ENCODE results near the gene SLC25A21. TPM values are rescaled to one million over a fixed set of nuclear protein-coding genes. Genes with fewer than 3 reads are reported as not detected.

SLC25A21 gene
- total RNA-seq, 1 experiment from 2014 or later = 7.1 TPM

DNA sequence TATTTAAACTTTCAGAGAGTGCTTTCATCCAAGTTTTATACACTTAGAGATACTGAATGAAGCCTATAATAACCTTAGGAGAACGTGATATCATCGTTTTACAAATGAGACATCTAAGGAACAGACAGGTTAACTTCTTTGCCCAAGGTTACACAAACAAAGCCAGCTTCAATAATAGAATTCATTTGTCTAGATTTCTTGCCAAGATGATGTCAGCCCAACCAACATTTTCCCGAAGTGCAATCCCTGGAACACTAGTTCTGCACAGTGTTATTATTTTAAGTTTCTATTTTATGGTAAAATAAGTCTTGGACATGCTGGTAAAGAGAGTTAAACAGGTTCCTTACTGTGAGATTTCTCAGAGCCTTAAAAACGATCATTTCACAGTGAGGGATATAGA is 174.6 kb downstream of the SLC25A21 start:
- Histone ChIP-seq H3K9ac (ENCODE audit: extremely low read depth, insufficient read length, low read length) (no peak overlapping the region), H2BK120ac (ENCODE audit: low read depth, low read length, poor library complexity, severe bottlenecking) (no peak overlapping the region), H2AFZ (ENCODE audit: low read length) (no peak overlapping the region), H4K20me1 (ENCODE audit: control insufficient read depth, insufficient read depth, insufficient read length) (no peaks in the 10 kb centered on the region), H4K5ac (ENCODE audit: insufficient read length, low read depth, low read length) (no peak overlapping the region), H3K4me1 (ENCODE audit: insufficient read depth, low read length) (no peaks in the 10 kb centered on the region; the same call in 1 of the 2 replicates), H2AK5ac (ENCODE audit: insufficient read length, low read length) (no peak overlapping the region), H3K79me1 (ENCODE audit: insufficient read depth, low read depth, low read length, poor library complexity, severe bottlenecking) (no peaks in the 10 kb centered on the region), H3K27ac (ENCODE audit: insufficient read length, low read depth, low read length) (no peak overlapping the region), H2BK20ac (ENCODE audit: low read depth, low read length, poor library complexity, severe bottlenecking) (no peak overlapping the region), H2BK5ac (ENCODE audit: insufficient read length, low read length) (no peak overlapping the region), H3K18ac (ENCODE audit: insufficient read length, low read depth, low read length) (no peak overlapping the region), H3K23ac (ENCODE audit: insufficient read length, low read depth, low read length) (no peak overlapping the region), H3K27me3 (ENCODE audit: insufficient read depth, low read length) (no peaks in the 10 kb centered on the region), H2BK12ac (ENCODE audit: insufficient read length, low read depth, low read length) (no peak overlapping the region), H3K14ac (ENCODE audit: insufficient read depth, low read length) (no peak overlapping the region), H3K9me3 (ENCODE audit: control insufficient read depth, low read depth, low read length) (no peaks in the 10 kb centered on the region), H3K23me2 (ENCODE audit: insufficient read length, low read depth, low read length, poor library complexity, severe bottlenecking) (no peaks in the 10 kb centered on the region), H4K8ac (replicated peaks; ENCODE audit: insufficient read length, low read depth, low read length) (no peak overlapping the region), H2BK15ac (ENCODE audit: low read depth, low read length) (no peak overlapping the region), H3K56ac (ENCODE audit: insufficient read length, low read depth, low read length) (no peak overlapping the region), H3K79me2 (ENCODE audit: insufficient read depth, low read length) (no peaks in the 10 kb centered on the region), H3K4me2 (ENCODE audit: insufficient read depth, insufficient read length, low read length) (no peak overlapping the region), H3K4ac (ENCODE audit: low read depth, low read length) (no peak overlapping the region), H3T11ph (ENCODE audit: low read length) (no peak overlapping the region), H4K91ac (ENCODE audit: insufficient read length, low read depth, low read length) (no peak overlapping the region)
- H3K9me3 Mint-ChIP-seq = no peaks in the 10 kb centered on the region
- no peaks in the 10 kb centered on the region for H3K36me3 Mint-ChIP-seq (ENCODE audit: insufficient read depth in 1 of 3, low read depth in 3 of 3)
- no CpG with 5 or more reads among the region's 4 CpGs for WGBS (ENCODE audit: extremely low coverage, insufficient read length, low lambda C conversion rate)
- no peak overlapping the region for H3K27ac Mint-ChIP-seq
- no peak overlapping the region for H3K4me3 Mint-ChIP-seq
- no peaks in the 10 kb centered on the region for H3K27me3 Mint-ChIP-seq (ENCODE audit: low read depth)
- no peak for DNase-seq
- TF ChIP-seq, protein P1, sequence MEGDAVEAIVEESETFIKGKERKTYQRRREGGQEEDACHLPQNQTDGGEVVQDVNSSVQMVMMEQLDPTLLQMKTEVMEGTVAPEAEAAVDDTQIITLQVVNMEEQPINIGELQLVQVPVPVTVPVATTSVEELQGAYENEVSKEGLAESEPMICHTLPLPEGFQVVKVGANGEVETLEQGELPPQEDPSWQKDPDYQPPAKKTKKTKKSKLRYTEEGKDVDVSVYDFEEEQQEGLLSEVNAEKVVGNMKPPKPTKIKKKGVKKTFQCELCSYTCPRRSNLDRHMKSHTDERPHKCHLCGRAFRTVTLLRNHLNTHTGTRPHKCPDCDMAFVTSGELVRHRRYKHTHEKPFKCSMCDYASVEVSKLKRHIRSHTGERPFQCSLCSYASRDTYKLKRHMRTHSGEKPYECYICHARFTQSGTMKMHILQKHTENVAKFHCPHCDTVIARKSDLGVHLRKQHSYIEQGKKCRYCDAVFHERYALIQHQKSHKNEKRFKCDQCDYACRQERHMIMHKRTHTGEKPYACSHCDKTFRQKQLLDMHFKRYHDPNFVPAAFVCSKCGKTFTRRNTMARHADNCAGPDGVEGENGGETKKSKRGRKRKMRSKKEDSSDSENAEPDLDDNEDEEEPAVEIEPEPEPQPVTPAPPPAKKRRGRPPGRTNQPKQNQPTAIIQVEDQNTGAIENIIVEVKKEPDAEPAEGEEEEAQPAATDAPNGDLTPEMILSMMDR (conservative IDR thresholded peaks at IDR 0.05) = no peak
- no peaks in the 10 kb centered on the region for H3K4me1 Mint-ChIP-seq

All from H9 (cell line).